OCI-LY3 (cell line): ENCODE data around the gene RNU6-1.

Experiments used
- CTCF ChIP-seq: fragments of 200-600, 300-600 bp; sonication (generic); IDR thresholded peaks from 2 replicates; pipeline ENCODE4 v1.5.1; 2014; ENCODE audit warnings: antibody characterized with exemption, low read length, low read depth
- EZH2phosphoT487 ChIP-seq: fragments of 200-600 bp; shearing (Covaris generic); IDR thresholded peaks from 2 replicates; pipeline ENCODE4 v1.6.1; 2018; ENCODE audit warnings: antibody characterized with exemption, mixed run types, low read depth

GRCh38 chr15:67805666-67806516 lies 34.0 kb downstream of the RNU6-1 start:
- TF ChIP-seq CTCF (no peak), EZH2phosphoT487 (no peak)
